GM21717 (cell line): ENCODE data around the gene NPFFR1.
"Not testable (repeated sequence)": the region's sequence is repeated elsewhere in the genome, so short reads cannot be mapped to it uniquely, and the experiment has no call there.

ENCODE experiments used
- ATAC-seq: cut with Tn5 transposase; IDR thresholded peaks from one replicate; pipeline ENCODE4 v1.9.1; 2021; ENCODE audit warnings: mild to moderate bottlenecking, moderate library complexity; ENCODE audit not compliant: unreplicated experiment

NPFFR1 gene

DNA sequence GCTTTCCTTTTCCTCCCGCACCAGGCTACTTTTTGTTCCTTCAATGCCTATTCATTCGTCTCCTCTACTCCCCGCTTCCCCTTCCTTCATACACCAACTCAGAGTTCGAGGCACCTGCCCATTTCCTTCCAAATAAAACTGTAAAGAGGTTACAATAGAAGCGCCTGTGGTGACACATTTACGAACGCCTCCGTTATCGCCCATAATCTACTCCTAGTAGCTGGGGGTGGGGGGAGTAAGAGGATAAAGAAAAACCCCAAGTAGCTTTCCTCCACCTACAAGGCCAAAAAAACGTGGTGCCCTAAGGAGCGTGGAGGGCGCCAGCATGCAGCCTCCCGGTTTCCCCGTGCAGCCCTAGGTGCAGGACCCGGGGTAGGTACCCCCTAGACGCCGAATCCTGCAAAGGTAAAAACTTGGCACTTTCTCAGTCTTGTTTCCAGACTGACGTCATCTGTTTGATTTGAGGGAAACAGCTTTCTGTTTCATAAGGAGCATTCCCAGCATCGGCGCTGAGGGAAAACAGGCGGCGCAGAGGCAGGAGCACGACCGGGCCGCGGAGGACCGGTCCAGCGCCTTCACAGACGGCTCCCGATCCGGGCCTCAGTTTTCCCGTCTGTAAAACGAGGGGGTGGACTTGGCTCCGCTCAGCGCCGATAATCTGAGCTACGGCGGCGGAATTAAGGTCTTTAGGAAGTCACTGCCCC, 51.5 kb downstream of the NPFFR1 start:
- peak; percentile 7 for ATAC-seq

DNA sequence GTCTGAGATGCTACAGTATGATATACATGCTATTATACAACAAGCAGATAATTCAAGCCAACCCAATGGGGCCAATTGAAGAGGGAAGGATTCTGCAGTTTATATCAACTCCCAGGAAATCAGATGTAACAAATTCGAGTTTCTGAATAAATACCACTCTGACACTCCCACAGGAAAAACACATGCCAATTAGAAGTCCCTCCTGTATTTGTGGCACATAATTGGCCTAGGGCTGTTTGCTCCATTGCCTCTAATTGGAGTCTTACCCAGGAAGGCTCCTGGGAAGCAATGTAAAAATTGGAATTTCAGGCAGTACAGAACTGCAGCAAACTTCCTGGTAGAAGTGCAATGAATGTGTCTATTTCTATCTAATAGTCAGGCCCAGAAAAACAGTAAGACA, 55.3 kb downstream of the NPFFR1 start:
- no peak for ATAC-seq

DNA sequence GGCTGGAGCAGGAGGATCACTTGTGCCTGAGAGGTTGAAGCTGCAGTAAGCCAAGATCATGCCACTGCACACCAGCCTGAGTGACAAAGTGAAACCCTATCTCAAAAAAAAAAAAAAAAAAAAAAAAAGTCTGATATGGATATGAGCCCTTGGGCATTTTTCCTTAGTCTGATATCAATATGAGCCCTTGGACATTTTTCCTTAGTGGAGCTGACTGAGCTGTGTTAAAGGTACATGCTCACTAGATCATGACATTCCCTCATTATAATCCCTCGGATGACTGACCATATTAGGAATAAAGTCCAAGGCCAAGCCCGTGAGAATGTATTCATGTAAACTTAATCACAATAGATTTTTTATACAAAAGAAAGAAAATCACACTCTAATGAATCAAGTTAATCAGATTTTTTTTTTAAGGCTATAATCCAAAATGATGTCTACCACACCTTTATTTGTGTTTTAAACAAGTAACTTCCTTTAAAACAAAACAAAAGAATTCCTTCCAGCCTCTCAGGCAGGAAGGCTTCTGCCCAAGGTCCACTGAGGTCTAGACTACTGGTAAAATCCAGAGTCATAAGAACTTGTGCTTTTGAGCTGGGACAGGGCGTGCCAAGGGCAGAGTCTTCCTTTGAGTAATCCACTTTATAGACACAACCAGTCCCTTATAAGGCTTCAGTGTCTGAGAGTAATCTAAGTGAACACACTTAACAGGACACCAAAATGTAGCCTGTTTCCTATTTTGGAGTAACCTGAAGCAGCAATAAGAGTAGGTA, 56.1 kb downstream of the NPFFR1 start:
- no peak for ATAC-seq

DNA sequence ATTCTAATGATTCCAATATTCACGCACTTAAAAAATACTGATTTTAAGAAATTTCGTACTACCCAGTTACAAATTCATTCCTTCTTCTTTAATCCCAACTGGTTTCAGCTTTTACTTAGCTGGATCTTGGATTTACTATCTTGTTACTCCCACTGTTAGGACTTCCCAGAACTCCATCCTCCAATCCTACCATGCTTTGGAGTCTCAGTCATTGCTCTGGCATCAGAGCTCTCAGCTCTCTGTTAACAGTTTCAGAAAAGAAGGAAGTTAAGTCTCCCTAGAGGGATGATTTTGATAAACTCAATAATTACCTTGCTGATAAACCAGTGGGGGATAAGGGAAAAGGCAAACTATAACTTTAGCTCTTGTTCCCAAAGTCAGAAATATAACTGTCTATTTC, 60.1 kb downstream of the NPFFR1 start:
- no peak for ATAC-seq

DNA sequence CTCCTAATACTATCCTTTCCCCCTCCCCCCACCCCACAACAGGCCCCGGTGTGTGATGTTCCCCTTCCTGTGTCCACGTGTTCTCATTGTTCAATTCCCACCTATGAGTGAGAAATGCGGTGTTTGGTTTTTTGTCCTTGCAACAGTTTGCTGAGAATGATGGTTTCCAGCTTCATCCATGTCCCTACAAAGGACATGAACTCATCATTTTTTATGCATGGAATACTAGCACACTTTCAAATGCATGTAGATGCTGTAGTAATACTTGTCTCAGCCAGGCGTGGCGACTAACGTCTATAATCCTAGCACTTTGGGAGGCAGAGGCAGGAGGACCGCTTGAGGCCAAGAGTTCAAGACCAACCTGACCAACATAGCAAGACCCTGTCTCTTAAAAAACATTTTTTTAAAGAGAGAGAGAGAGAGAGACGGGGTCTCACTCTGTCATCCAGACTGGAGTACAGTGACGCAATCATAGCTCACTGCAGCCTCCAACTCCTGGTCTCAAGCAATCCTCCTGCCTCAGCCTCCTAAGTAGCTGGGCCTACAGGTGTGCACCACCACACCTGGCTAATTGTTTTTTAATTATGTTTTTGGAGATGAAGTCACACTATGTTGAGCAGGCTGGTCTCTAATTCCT, 60.9 kb downstream of the NPFFR1 start:
- ATAC-seq, result not testable (repeated sequence)

DNA sequence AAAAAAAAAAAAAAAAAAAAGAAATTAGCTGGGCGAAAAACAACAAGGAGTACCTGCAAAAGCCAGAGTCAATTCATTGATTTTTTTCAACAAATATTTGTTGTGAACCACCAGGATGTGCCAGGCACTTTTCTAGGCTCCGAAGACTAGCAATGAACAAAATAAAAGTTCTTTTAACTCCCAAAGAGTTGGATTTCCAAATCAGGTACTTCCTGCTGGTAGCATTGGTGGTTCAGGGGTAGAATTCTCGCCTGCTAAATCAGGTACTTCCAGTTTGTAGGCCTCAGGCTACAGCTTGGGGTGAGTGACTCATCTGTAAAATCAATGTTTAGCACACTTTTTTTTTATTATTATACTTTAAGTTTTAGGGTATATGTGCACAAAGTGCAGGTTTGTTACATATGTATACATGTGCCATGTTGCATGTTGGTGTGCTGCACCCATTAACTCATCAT, 61.4 kb downstream of the NPFFR1 start:
- no peak for ATAC-seq

DNA sequence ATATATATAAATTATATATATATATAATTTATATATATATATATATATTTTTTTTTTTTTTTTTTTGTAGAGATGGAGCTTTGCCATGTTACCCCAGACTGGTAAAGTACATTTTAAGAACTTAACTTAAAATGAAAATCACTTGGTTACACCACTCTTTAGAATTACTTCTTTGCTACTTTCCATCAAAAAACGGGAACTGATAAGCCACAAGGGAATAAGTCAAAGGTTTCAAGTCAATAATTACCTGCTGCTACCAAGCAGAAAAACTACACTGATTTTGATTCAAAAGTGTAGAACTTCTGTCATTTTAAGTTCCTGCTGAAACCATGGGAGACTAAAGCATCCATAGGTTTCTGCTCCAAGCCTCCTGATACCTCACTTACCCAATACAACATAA, 62.8 kb downstream of the NPFFR1 start:
- ATAC-seq, result no peak

DNA sequence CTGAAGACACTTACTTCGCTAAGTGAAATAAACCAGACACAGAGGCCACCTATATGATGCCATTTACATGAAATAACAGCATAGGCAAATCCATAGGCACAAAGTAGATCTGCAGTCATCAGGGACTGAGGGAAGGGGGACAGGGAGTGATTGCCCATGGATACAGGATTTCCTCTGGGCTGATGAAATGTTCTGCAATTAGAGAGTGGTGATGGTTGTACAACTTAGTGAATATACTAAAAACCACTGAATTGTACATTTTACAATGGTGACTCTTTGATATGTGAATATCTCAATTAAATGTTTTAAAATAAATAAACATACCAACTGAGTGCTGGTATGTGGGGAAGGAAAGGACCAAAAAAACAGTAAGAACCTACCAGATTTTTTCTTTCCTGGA, 70.9 kb downstream of the NPFFR1 start:
- ATAC-seq, result no peak

DNA sequence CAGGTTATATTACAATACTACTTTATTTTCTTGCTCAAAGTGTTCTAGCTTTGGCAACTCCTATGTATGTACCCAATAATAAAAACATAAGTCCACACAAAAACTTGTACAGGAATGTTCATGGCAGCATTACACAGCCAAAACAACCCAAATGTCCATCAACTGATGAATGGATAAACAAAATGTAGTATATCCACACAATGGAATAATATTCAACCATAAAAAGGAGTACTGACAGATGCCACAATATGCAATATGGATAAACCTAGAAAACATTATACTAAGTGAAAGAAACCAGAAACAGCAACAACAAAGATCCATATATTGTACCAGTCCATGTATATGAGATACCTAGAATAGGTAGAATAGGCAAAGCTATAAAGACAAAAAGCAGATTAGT, 71.5 kb downstream of the NPFFR1 start:
- ATAC-seq, result no peak

DNA sequence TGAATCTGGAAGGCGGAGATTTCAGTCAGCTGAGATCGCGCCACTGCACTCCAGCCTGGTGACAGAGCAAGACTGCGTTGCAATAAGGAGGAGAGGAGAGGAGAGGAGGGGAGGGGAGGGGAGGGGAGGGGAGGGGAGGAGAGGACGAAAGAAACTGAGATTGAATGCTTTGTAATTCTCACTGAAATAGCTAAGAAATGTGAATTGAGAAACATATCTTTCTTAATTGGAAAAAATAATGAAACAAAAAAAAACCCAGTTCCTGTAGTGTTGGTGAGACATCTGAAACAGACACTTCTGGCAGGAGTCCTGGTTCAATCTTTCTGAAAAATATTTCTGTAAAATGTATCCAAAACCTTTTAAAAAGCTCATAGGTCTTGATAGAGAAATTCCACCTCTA, 77.0 kb downstream of the NPFFR1 start:
- ATAC-seq, result no peak

DNA sequence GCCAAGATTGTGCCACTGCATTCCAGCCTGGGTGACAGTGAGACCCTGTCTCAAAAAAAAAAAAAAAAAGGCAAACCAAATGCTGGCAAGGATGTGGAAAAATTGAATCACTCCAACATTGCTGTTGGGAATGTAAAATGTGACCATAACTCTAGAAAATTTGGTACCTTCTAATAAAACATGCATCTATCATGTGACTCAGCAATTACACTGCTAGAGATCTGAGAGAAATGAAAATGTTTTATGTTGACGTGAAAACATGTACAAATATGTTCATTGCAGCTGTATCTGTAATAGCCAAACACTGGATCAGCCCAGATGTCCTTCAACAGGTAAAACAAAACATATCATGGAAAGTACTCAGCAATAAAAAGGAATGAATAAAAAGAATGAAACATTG, 82.7 kb downstream of the NPFFR1 start:
- ATAC-seq, result no peak

DNA sequence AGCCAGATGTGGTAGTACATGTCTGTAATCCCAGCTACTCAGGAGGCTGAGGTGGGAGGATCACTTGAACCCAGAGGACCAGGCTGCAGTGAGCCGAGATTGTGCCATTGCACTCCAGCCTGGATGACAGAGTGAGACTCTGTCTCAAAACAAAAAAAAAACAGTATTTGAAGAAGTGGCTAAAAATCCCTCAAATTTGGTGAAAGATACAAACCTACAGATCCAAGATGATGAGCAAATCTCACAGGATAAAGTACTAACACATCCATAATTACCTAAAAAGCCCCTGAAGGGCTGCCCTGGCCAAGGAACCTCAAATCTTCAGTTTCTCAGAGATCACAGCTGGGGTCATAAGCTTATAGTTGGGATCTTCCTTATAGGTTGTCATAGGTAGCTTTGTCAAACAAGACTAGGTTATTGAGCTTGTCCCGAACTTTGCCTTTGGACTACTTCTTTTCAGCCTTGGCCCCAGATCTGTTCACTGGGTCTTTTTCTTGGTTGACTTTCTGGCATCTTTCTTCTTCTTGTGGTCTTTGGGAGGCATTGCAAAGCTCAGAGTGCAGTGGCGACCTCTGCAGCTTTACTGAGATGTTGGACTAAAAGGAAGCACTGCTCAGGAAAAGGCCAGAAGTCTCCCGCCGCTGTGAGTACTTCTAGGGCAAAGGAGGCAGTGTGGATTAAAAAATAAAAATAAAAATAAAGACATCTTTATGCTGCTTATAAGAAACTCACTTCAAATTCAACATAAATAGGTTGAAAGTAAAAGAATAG, 84.9 kb downstream of the NPFFR1 start:
- ATAC-seq, result no peak
